Mucosa of descending colon (tissue), 3 donors: Measurements from ENCODE around the gene CHRDL2. TPM values are rescaled to one million over a fixed set of nuclear protein-coding genes. Genes with fewer than 3 reads are reported as not detected.

ENCODE experiments used
- ATAC-seq: fragments of 200-7000 bp; cut with Tn5 transposase; one replicate; pipeline ENCODE4 v1.9.1; 2020; ENCODE audit warnings: mild to moderate bottlenecking, moderate library complexity
- DNase-seq, 3 donors: peaks; one replicate each; pipeline ENCODE4 v3.0.0-alpha.2; 2020
- H3K36me3 ChIP-seq: fragments of 200-600 bp; one replicate; pipeline ENCODE4 v1.8.0; 2021; ENCODE audit warnings: low read depth, mild to moderate bottlenecking
- H3K4me1 ChIP-seq: fragments of 200-600 bp; one replicate; pipeline ENCODE4 v1.8.0; 2021; ENCODE audit warnings: low read depth, mild to moderate bottlenecking
- H3K4me3 ChIP-seq: fragments of 200-600 bp; one replicate; pipeline ENCODE4 v1.8.0; 2021; ENCODE audit warnings: mild to moderate bottlenecking
- H3K9me3 ChIP-seq: fragments of 200-600 bp; one replicate; pipeline ENCODE4 v1.8.0; 2021; ENCODE audit warnings: mild to moderate bottlenecking
- CTCF ChIP-seq: fragments of 200-600 bp; IDR thresholded peaks from one replicate; pipeline ENCODE4 v1.8.0; 2022; ENCODE audit warnings: antibody characterized with exemption, mild to moderate bottlenecking
- intact Hi-C, 2 donors: fragments of 100-400 bp; cut with DNase I in 1 of 2; cut with micrococcal nuclease in 1 of 2; formaldehyde crosslinking; loops; one replicate each; pipeline versions ENCODE4 v1.11.0 to v1.11.1; 2022; cut with DNase I, micrococcal nuclease
- long read RNA-seq, 2 donors: library from polyadenylated mRNA; unstranded; transcript quantifications; one replicate each; pipeline ENCODE4 v2.0.0, GENCODE V29; 2019 to 2021
- total RNA-seq, 3 donors: library from RNA; stranded (reverse); fragmentation: NEBNext Ultra II Directional in 2 of 3; extraction: Animal tissue kit (Norgen Biotek cat#: 25700) in 2 of 3; gene quantifications; one replicate each; pipeline versions ENCODE4 v1.2.1 to v1.2.4, GENCODE V29; 2021 to 2023
- donor health status: DM: no; HTN: no; CAD: no; lungs with moderate emphysema.
- donor health status: DM: no; HTN: no; CAD: no.
- donor health status: DM: no; HTN: yes; CAD: no.

CHRDL2 gene
- total RNA-seq = 10 to 100 TPM in 2 of 3 donors, not detected in 1; 41.2 to 52.2 TPM
- long read RNA-seq, donor 1, transcript CHRDL2-203 (11 exons, 1,867 nt) = minor isoform, 21 of 75 reads
- long read RNA-seq, donor 1, transcript CHRDL2-201 (12 exons, 1,712 nt) = major isoform, 35 of 75 reads
- long read RNA-seq, donor 1, partial matches to known transcripts = 14 of 75 reads
- long read RNA-seq, donor 1, other reads (novel, unspliced or antisense) = 5 of 75 reads
- long read RNA-seq, donor 2, partial matches to known transcripts = 3 of 8 reads
- long read RNA-seq, donor 2, other reads (novel, unspliced or antisense) = 0 of 8 reads

- no peaks in the 10 kb centered on the region for H3K36me3 ChIP-seq
- H3K9me3 ChIP-seq = no peaks in the 10 kb centered on the region
- peaks cover 2% of the 10 kb centered on the region for H3K4me1 ChIP-seq
- no peak for TF ChIP-seq CTCF
- ATAC-seq (no peak), DNase-seq (peak in 1 of 3 donors; percentile 18)
- intact Hi-C loops = no loop called here
- H3K4me3 ChIP-seq = no peak within 1 kb of the TSS
Observed at GRCh38 chr11:74731301-74732094, at the start of gene CHRDL2. CHRDL2 (minus strand) TSS chr11:74731426; CDS start chr11:74730888, 538 bp downstream.

- H3K4me3 ChIP-seq = no peak overlapping the region
- H3K9me3 ChIP-seq = no peaks in the 10 kb centered on the region
- intact Hi-C loops = loop anchor here in 1 of 2 donors (2.0 kb wide), 1 partner anchor 50 kb away; no protein-coding TSS in a partner anchor
- DNase-seq (no peak), ATAC-seq (no peak)
- no peaks in the 10 kb centered on the region for H3K36me3 ChIP-seq
- no peak for TF ChIP-seq CTCF
- H3K4me1 ChIP-seq = peaks cover 11% of the 10 kb centered on the region
Observed at GRCh38 chr11:74780248-74781005, 49.2 kb upstream of the CHRDL2 start.

GRCh38 chr11:74778581-74778980 is 47.4 kb upstream of the CHRDL2 start:
- no peaks in the 10 kb centered on the region for H3K36me3 ChIP-seq
- intact Hi-C loops = no loop called here
- no peak overlapping the region for H3K4me3 ChIP-seq
- no peak for ATAC-seq
- TF ChIP-seq CTCF = no peak
- H3K4me1 ChIP-seq = peaks cover 11% of the 10 kb centered on the region
- H3K9me3 ChIP-seq = no peaks in the 10 kb centered on the region
- no peak for DNase-seq

GRCh38 chr11:74777877-74778276 is 46.7 kb upstream of the CHRDL2 start:
- Histone ChIP-seq H3K4me1 (peaks cover 11% of the 10 kb centered on the region), H3K9me3 (no peaks in the 10 kb centered on the region), H3K4me3 (no peak overlapping the region), H3K36me3 (no peaks in the 10 kb centered on the region)
- no peak for DNase-seq
- intact Hi-C loops = no loop called here
- no peak for TF ChIP-seq CTCF
- no peak for ATAC-seq

GRCh38 chr11:74777038-74777437 is 45.8 kb upstream of the CHRDL2 start:
- no peak for ATAC-seq
- no peak for DNase-seq
- Histone ChIP-seq H3K9me3 (no peaks in the 10 kb centered on the region), H3K4me3 (no peak overlapping the region), H3K36me3 (no peaks in the 10 kb centered on the region), H3K4me1 (peaks cover 11% of the 10 kb centered on the region)
- TF ChIP-seq CTCF = no peak
- intact Hi-C loops = no loop called here
